Endodermal cell (in vitro differentiated cells): ENCODE data around the gene OSBPL3. TPM values are rescaled to one million over a fixed set of nuclear protein-coding genes. Genes with fewer than 3 reads are reported as not detected.
A peak's percentile ranks its signal among the peaks of the same experiment; 100 is the strongest.

Experiments used
- DNase-seq: peaks from one replicate; pipeline ENCODE4 v3.0.0-alpha.2; 2017
- H3K27ac ChIP-seq: 2 replicates; pipeline ENCODE4 v1.5.1; 2013; ENCODE audit warnings: mild to moderate bottlenecking, low read depth, low read length, moderate library complexity
- H3K27me3 ChIP-seq: 2 replicates; pipeline ENCODE4 v1.6.1; 2013; ENCODE audit warnings: mild to moderate bottlenecking, low read length, moderate library complexity; ENCODE audit not compliant: insufficient read depth, control insufficient read depth, poor library complexity, severe bottlenecking
- H3K36me3 ChIP-seq: 2 replicates; pipeline ENCODE4 v1.7.0; 2013; ENCODE audit warnings: mild to moderate bottlenecking, low read length, moderate library complexity; ENCODE audit not compliant: control insufficient read depth, insufficient read depth
- H3K4me1 ChIP-seq: one replicate; pipeline ENCODE4 v1.7.0; 2013; ENCODE audit warnings: low read length; ENCODE audit not compliant: control insufficient read depth, insufficient read depth
- H3K4me3 ChIP-seq: 2 replicates; pipeline ENCODE4 v1.5.1; 2013; ENCODE audit warnings: mild to moderate bottlenecking, low read length, moderate library complexity
- H3K9ac ChIP-seq: 2 replicates; pipeline ENCODE4 v1.6.1; 2013; ENCODE audit warnings: mild to moderate bottlenecking, low read length, moderate library complexity; ENCODE audit not compliant: poor library complexity, severe bottlenecking; ENCODE audit errors: extremely low read depth
- H3K9me3 ChIP-seq: 2 replicates; pipeline ENCODE4 v1.6.1; 2013; ENCODE audit warnings: mild to moderate bottlenecking, low read length, moderate library complexity; ENCODE audit not compliant: control insufficient read depth
- H3K27ac Mint-ChIP-seq: 2 replicates; pipeline ENCODE4 v1.8.0; 2020; ENCODE audit warnings: mixed read lengths
- H3K27me3 Mint-ChIP-seq: 2 replicates; pipeline ENCODE4 v1.8.0; 2021; ENCODE audit warnings: mild to moderate bottlenecking, mixed read lengths; ENCODE audit not compliant: insufficient read depth
- H3K36me3 Mint-ChIP-seq: 2 replicates; pipeline ENCODE4 v1.8.0; 2020; ENCODE audit warnings: low read depth, mixed read lengths
- H3K4me1 Mint-ChIP-seq: 2 replicates; pipeline ENCODE4 v1.8.0; 2020; ENCODE audit warnings: mixed read lengths
- H3K4me3 Mint-ChIP-seq: 2 replicates; pipeline ENCODE4 v1.8.0; 2020; ENCODE audit warnings: mild to moderate bottlenecking, moderate library complexity, mixed read lengths
- H3K9me3 Mint-ChIP-seq: 2 replicates; pipeline ENCODE4 v1.8.0; 2020; ENCODE audit warnings: mild to moderate bottlenecking, mixed read lengths
- WGBS, 2 experiments: methylation state at CpG; one replicate each; pipeline versions ENCODE4 v1.1.5 to v1.1.7; 2013; ENCODE audit warnings: missing lambda C conversion rate in 2 of 2, mixed read lengths in 1 of 2; ENCODE audit not compliant: insufficient coverage in 1 of 2, insufficient read length in 1 of 2; 5-methylcytosine and 5-hydroxymethylcytosine counted together
- total RNA-seq, 2 donors: library from RNA; stranded (reverse); fragmentation: NEBNext Ultra II Directional in 1 of 2; extraction: Animal tissue kit (Norgen Biotek cat#: 25700) in 1 of 2; gene quantifications; 2 replicates in 1 of 2; 3 replicates in 1 of 2; pipeline ENCODE4 v1.2.1, GENCODE V29; 2021
- TF ChIP-seq, protein P1 (sequence below): fragments of 200-600 bp; sonication (generic); conservative IDR thresholded peaks from 2 replicates; pipeline ENCODE4 v1.5.0; 2021; ENCODE audit warnings: antibody characterized with exemption, mild to moderate bottlenecking

The OSBPL3 gene
- total RNA-seq, 2 donors from 2014 or later: 9.8 to 11.3 TPM

DNA sequence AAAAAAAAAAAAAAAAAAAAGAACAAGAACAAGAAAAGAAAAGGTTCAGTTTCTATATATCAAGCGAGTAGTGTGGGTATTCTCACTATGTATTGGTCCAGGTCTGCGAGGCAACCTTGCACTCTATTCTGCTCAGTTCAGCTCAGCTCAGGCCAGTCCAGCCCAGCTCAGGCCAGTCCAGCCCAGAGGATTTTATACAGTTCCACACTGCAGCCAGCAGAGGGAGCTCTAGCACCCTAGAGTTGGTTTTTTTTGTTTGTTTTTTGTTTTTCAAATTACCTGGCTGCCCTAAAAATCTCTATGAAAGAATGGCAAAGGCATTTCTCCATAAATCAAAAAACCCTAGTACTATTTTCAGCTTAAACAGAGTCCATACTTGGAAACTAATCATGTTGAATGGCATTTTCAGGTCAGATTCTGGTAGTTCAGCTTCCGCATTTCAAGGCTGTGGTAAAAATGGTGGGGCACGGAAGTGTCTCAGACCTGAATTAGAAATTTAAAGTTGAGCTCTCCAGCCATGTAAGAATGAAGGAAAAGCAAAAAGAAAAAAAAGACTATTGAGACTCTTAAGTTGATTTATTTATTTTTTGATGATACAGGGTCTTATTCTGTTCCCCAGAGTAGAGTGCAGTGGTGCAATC lies 167.6 kb downstream of the OSBPL3 start:
- 74 to 100% methylated on average over 2 to 4 of the region's 4 CpGs for WGBS, 2 experiments

DNA sequence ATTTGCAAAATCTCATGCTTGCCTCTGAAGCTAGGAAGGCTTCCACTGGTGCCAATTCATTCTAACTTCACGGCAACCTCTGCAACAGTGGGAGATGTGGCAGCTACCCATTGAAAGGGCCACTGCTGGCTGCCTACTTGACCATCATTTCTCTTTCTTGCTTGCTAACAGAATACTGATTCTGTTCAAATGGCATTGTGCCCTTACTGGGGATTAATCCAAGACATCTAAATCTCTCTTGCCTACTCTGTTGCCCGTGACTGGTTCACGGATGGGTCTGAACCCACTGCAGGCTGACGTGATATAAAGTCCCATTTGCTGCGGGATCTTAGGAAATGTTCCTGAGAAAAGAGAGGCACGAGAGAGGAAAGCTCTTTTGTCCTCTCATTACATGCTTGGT lies 171.5 kb downstream of the OSBPL3 start:
- peaks cover 3% of the 10 kb centered on the region for H3K36me3 Mint-ChIP-seq
- Histone ChIP-seq H3K27me3 (no peaks in the 10 kb centered on the region), H3K4me1 (no peaks in the 10 kb centered on the region), H3K9me3 (no peaks in the 10 kb centered on the region), H3K4me3 (no peak overlapping the region), H3K36me3 (no peaks in the 10 kb centered on the region), H3K27ac (peak overlapping the region; percentile 78), H3K9ac (no peak overlapping the region)
- 92 to 96% methylated on average over 5 to 6 of the region's 6 CpGs for WGBS, 2 experiments
- no peak for DNase-seq
- H3K4me1 Mint-ChIP-seq: no peaks in the 10 kb centered on the region
- no peaks in the 10 kb centered on the region for H3K27me3 Mint-ChIP-seq
- TF ChIP-seq, protein P1, sequence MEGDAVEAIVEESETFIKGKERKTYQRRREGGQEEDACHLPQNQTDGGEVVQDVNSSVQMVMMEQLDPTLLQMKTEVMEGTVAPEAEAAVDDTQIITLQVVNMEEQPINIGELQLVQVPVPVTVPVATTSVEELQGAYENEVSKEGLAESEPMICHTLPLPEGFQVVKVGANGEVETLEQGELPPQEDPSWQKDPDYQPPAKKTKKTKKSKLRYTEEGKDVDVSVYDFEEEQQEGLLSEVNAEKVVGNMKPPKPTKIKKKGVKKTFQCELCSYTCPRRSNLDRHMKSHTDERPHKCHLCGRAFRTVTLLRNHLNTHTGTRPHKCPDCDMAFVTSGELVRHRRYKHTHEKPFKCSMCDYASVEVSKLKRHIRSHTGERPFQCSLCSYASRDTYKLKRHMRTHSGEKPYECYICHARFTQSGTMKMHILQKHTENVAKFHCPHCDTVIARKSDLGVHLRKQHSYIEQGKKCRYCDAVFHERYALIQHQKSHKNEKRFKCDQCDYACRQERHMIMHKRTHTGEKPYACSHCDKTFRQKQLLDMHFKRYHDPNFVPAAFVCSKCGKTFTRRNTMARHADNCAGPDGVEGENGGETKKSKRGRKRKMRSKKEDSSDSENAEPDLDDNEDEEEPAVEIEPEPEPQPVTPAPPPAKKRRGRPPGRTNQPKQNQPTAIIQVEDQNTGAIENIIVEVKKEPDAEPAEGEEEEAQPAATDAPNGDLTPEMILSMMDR: no peak
- H3K9me3 Mint-ChIP-seq: no peaks in the 10 kb centered on the region
- no peak overlapping the region for H3K4me3 Mint-ChIP-seq
- no peak overlapping the region for H3K27ac Mint-ChIP-seq

More for the DNA sequence above, 167.6 kb downstream of the OSBPL3 start:
- TF ChIP-seq, protein P1: peak; percentile 93
- Histone ChIP-seq H3K4me1 (no peaks in the 10 kb centered on the region), H3K27ac (no peak overlapping the region), H3K27me3 (no peaks in the 10 kb centered on the region), H3K9ac (no peak overlapping the region), H3K36me3 (no peaks in the 10 kb centered on the region), H3K4me3 (no peak overlapping the region), H3K9me3 (no peaks in the 10 kb centered on the region)
- DNase-seq: peak; percentile 85
- no peaks in the 10 kb centered on the region for H3K4me1 Mint-ChIP-seq
- no peak overlapping the region for H3K27ac Mint-ChIP-seq
- H3K27me3 Mint-ChIP-seq: no peaks in the 10 kb centered on the region
- no peaks in the 10 kb centered on the region for H3K9me3 Mint-ChIP-seq
- H3K36me3 Mint-ChIP-seq: no peaks in the 10 kb centered on the region
- no peak overlapping the region for H3K4me3 Mint-ChIP-seq

GRCh38 chr7:24802300-24802699 lies 177.7 kb downstream of the OSBPL3 start:
- Mint-ChIP-seq H3K4me1 (no peaks in the 10 kb centered on the region), H3K4me3 (no peak overlapping the region), H3K9me3 (no peaks in the 10 kb centered on the region), H3K27me3 (no peaks in the 10 kb centered on the region), H3K27ac (no peak overlapping the region), H3K36me3 (peaks cover 18% of the 10 kb centered on the region)
- TF ChIP-seq, protein P1: no peak
- no peaks in the 10 kb centered on the region for H3K27me3 ChIP-seq
- H3K4me1 ChIP-seq: no peaks in the 10 kb centered on the region
- no peak overlapping the region for H3K9ac ChIP-seq
- peak overlapping the region; percentile 51 for H3K27ac ChIP-seq
- no peaks in the 10 kb centered on the region for H3K36me3 ChIP-seq
- DNase-seq: no peak
- WGBS, 2 experiments: 88 to 90% methylated on average over 3 to 5 of the region's 5 CpGs
- no peaks in the 10 kb centered on the region for H3K9me3 ChIP-seq
- no peak overlapping the region for H3K4me3 ChIP-seq
